Measurements from ENCODE around the gene JAK1.

GRCh38 chr1:64801851-64802523 is 164.4 kb downstream of the JAK1 start:
- TF ChIP-seq POLR2A (IDR thresholded peaks at IDR 0.05) (no peak), CTCF (IDR thresholded peaks at IDR 0.05) (no peak)

All from upper lobe of left lung (tissue), 4 donors.